H9 (cell line): Measurements from ENCODE around the gene GRAP2. TPM values are rescaled to one million over a fixed set of nuclear protein-coding genes. Genes with fewer than 3 reads are reported as not detected.

Experiments
- DNase-seq: peaks from one replicate; pipeline ENCODE4 v3.0.0-alpha.2; 2017
- H2AFZ ChIP-seq: one replicate; pipeline ENCODE4 v1.6.1; 2013; ENCODE audit warnings: mild to moderate bottlenecking, low read length, control low read depth, moderate library complexity
- H2AK5ac ChIP-seq: 2 replicates; pipeline ENCODE4 v1.6.1; 2013; ENCODE audit warnings: low read length, control low read depth, mixed read lengths; ENCODE audit not compliant: insufficient read length
- H2BK120ac ChIP-seq: one replicate; pipeline ENCODE4 v1.6.1; 2013; ENCODE audit warnings: low read depth, mild to moderate bottlenecking, low read length, control low read depth, inconsistent platforms; ENCODE audit not compliant: poor library complexity, severe bottlenecking
- H2BK12ac ChIP-seq: 2 replicates; pipeline ENCODE4 v1.6.1; 2013; ENCODE audit warnings: low read length, control low read depth, mixed read lengths, low read depth; ENCODE audit not compliant: insufficient read length
- H2BK15ac ChIP-seq: 2 replicates; pipeline ENCODE4 v1.6.1; 2013; ENCODE audit warnings: low read depth, low read length, control low read depth
- H2BK20ac ChIP-seq: one replicate; pipeline ENCODE4 v1.6.1; 2013; ENCODE audit warnings: low read depth, mild to moderate bottlenecking, low read length, control low read depth, inconsistent platforms; ENCODE audit not compliant: poor library complexity, severe bottlenecking
- H2BK5ac ChIP-seq: 2 replicates; pipeline ENCODE4 v1.6.1; 2013; ENCODE audit warnings: low read length, control low read depth, mixed read lengths; ENCODE audit not compliant: insufficient read length
- H3K14ac ChIP-seq: 2 replicates; pipeline ENCODE4 v1.6.1; 2013; ENCODE audit warnings: low read length, control low read depth; ENCODE audit not compliant: insufficient read depth
- H3K18ac ChIP-seq: 2 replicates; pipeline ENCODE4 v1.6.1; 2013; ENCODE audit warnings: low read depth, mild to moderate bottlenecking, mixed read lengths, low read length, control low read depth; ENCODE audit not compliant: insufficient read length
- H3K23ac ChIP-seq: 2 replicates; pipeline ENCODE4 v1.6.1; 2013; ENCODE audit warnings: low read length, control low read depth, mixed read lengths, low read depth; ENCODE audit not compliant: insufficient read length
- H3K23me2 ChIP-seq: 2 replicates; pipeline ENCODE4 v1.6.1; 2013; ENCODE audit warnings: low read depth, mild to moderate bottlenecking, mixed read lengths, low read length, control low read depth; ENCODE audit not compliant: insufficient read length, poor library complexity, severe bottlenecking
- H3K27ac ChIP-seq: 2 replicates; pipeline ENCODE4 v1.5.1; 2013; ENCODE audit warnings: low read length, control low read depth, mixed read lengths, low read depth; ENCODE audit not compliant: insufficient read length
- H3K27me3 ChIP-seq: 2 replicates; pipeline ENCODE4 v1.6.1; 2013; ENCODE audit warnings: low read length, control low read depth, inconsistent platforms; ENCODE audit not compliant: insufficient read depth
- H3K4ac ChIP-seq: 2 replicates; pipeline ENCODE4 v1.6.1; 2013; ENCODE audit warnings: low read depth, mild to moderate bottlenecking, control low read depth, inconsistent platforms, low read length, moderate library complexity
- H3K4me1 ChIP-seq: 2 replicates; pipeline ENCODE4 v1.6.1; 2013; ENCODE audit warnings: low read length, control low read depth, inconsistent platforms; ENCODE audit not compliant: insufficient read depth
- H3K4me2 ChIP-seq: 2 replicates; pipeline ENCODE4 v1.6.1; 2013; ENCODE audit warnings: low read length, control low read depth, mixed read lengths; ENCODE audit not compliant: insufficient read length, insufficient read depth
- H3K56ac ChIP-seq: 2 replicates; pipeline ENCODE4 v1.6.1; 2013; ENCODE audit warnings: low read depth, mild to moderate bottlenecking, mixed read lengths, low read length, control low read depth; ENCODE audit not compliant: insufficient read length
- H3K79me1 ChIP-seq: 2 replicates; pipeline ENCODE4 v1.6.1; 2013; ENCODE audit warnings: low read depth, mild to moderate bottlenecking, moderate library complexity, low read length, control low read depth, inconsistent platforms; ENCODE audit not compliant: insufficient read depth, poor library complexity, severe bottlenecking
- H3K79me2 ChIP-seq: 2 replicates; pipeline ENCODE4 v1.6.1; 2013; ENCODE audit warnings: low read length, control low read depth, inconsistent platforms; ENCODE audit not compliant: insufficient read depth
- H3K9ac ChIP-seq: 2 replicates; pipeline ENCODE4 v1.6.1; 2013; ENCODE audit warnings: low read length, control low read depth, mixed read lengths; ENCODE audit not compliant: insufficient read length; ENCODE audit errors: extremely low read depth
- H3K9me3 ChIP-seq: one replicate; pipeline ENCODE4 v1.6.1; 2013; ENCODE audit warnings: low read depth, low read length, inconsistent platforms; ENCODE audit not compliant: control insufficient read depth
- H3T11ph ChIP-seq: one replicate; pipeline ENCODE4 v1.6.1; 2013; ENCODE audit warnings: mild to moderate bottlenecking, low read length, control low read depth, inconsistent platforms
- H4K20me1 ChIP-seq: one replicate; pipeline ENCODE4 v1.6.1; 2013; ENCODE audit not compliant: control insufficient read depth, insufficient read length, insufficient read depth
- H4K5ac ChIP-seq: 2 replicates; pipeline ENCODE4 v1.6.1; 2013; ENCODE audit warnings: low read depth, mild to moderate bottlenecking, mixed read lengths, low read length, control low read depth; ENCODE audit not compliant: insufficient read length
- H4K8ac ChIP-seq: replicated peaks from 2 replicates; pipeline ENCODE4 v1.6.1; 2013; ENCODE audit warnings: low read length, control low read depth, mixed read lengths, low read depth; ENCODE audit not compliant: insufficient read length
- H4K91ac ChIP-seq: 2 replicates; pipeline ENCODE4 v1.6.1; 2013; ENCODE audit warnings: low read depth, mild to moderate bottlenecking, moderate library complexity, mixed read lengths, low read length, control low read depth; ENCODE audit not compliant: insufficient read length
- H3K27ac Mint-ChIP-seq, 3 experiments: 2 replicates in 2 of 3; 3 replicates in 1 of 3; pipeline ENCODE4 v1.8.0; 2020 to 2021; ENCODE audit warnings: mixed read lengths in 3 of 3, mild to moderate bottlenecking in 1 of 3, moderate library complexity in 1 of 3
- H3K27me3 Mint-ChIP-seq: 2 replicates; pipeline ENCODE4 v1.8.0; 2021; ENCODE audit warnings: low read depth, mild to moderate bottlenecking, moderate library complexity, mixed read lengths
- H3K36me3 Mint-ChIP-seq, 3 experiments: 2 replicates in 2 of 3; 3 replicates in 1 of 3; pipeline ENCODE4 v1.8.0; 2020 to 2021; ENCODE audit warnings: low read depth in 3 of 3, mixed read lengths in 3 of 3; ENCODE audit not compliant: insufficient read depth in 1 of 3
- H3K4me1 Mint-ChIP-seq, 2 experiments: 2 replicates each; pipeline ENCODE4 v1.8.0; 2020; ENCODE audit warnings: mixed read lengths in 2 of 2
- H3K4me3 Mint-ChIP-seq, 2 experiments: 2 replicates in 1 of 2; 3 replicates in 1 of 2; pipeline ENCODE4 v1.8.0; 2020 to 2021; ENCODE audit warnings: mild to moderate bottlenecking in 2 of 2, mixed read lengths in 2 of 2, moderate library complexity in 1 of 2
- H3K9me3 Mint-ChIP-seq, 2 experiments: 2 replicates in 1 of 2; 3 replicates in 1 of 2; pipeline ENCODE4 v1.8.0; 2020; ENCODE audit warnings: mild to moderate bottlenecking in 2 of 2, mixed read lengths in 2 of 2, moderate library complexity in 1 of 2
- CTCF ChIP-seq: fragments of 200-600 bp; sonication (generic); conservative IDR thresholded peaks from 3 replicates; pipeline ENCODE4 v1.8.0; 2021; ENCODE audit warnings: antibody characterized with exemption, mild to moderate bottlenecking
- WGBS: extraction: QIAGEN DNeasy Blood & Tissue Kit; methylation state at CpG from one replicate; pipeline ENCODE4 v1.1.7; 2013; ENCODE audit warnings: missing lambda C conversion rate, low lambda C conversion rate, mixed read lengths; ENCODE audit not compliant: insufficient read length; ENCODE audit errors: extremely low coverage; 5-methylcytosine and 5-hydroxymethylcytosine counted together
- total RNA-seq: library from RNA; stranded (reverse); gene quantifications from 2 replicates; pipeline ENCODE4 v1.2.1, GENCODE V29; 2021

Gene GRAP2
- total RNA-seq, 1 experiment from 2014 or later = not detected

- no peak overlapping the region for H2AK5ac ChIP-seq
- H3K56ac ChIP-seq = no peak overlapping the region
- no peak for TF ChIP-seq CTCF
- no peak overlapping the region for H3K27ac Mint-ChIP-seq
- no peaks in the 10 kb centered on the region for H3K36me3 Mint-ChIP-seq
- H3K27ac ChIP-seq = no peak overlapping the region
- no peak overlapping the region for H2AFZ ChIP-seq
- H3K27me3 Mint-ChIP-seq = peaks cover 7% of the 10 kb centered on the region
- no peak for DNase-seq
- no peak overlapping the region for H2BK20ac ChIP-seq
- no peak overlapping the region for H2BK12ac ChIP-seq
- no peak overlapping the region for H3K4me3 Mint-ChIP-seq
- H3K9ac ChIP-seq = no peak overlapping the region
- H3T11ph ChIP-seq = no peak overlapping the region
- H3K23me2 ChIP-seq = no peaks in the 10 kb centered on the region
- no peaks in the 10 kb centered on the region for H3K79me2 ChIP-seq
- H3K27me3 ChIP-seq = no peaks in the 10 kb centered on the region
- no CpG with 5 or more reads among the region's 5 CpGs for WGBS
- no peak overlapping the region for H2BK15ac ChIP-seq
- no peak overlapping the region for H2BK5ac ChIP-seq
- H4K20me1 ChIP-seq = no peaks in the 10 kb centered on the region
- no peak overlapping the region for H3K4me2 ChIP-seq
- no peak overlapping the region for H3K18ac ChIP-seq
- H3K4me1 Mint-ChIP-seq = peaks cover 10 to 24% of the 10 kb centered on the region in 2 experiments
- no peak overlapping the region for H3K23ac ChIP-seq
- no peaks in the 10 kb centered on the region for H3K4me1 ChIP-seq
- no peaks in the 10 kb centered on the region for H3K79me1 ChIP-seq
- H3K9me3 Mint-ChIP-seq = no peaks in the 10 kb centered on the region
- H4K91ac ChIP-seq = no peak overlapping the region
- H2BK120ac ChIP-seq = no peak overlapping the region
- H3K14ac ChIP-seq = no peak overlapping the region
- H4K8ac ChIP-seq = no peak overlapping the region
- no peaks in the 10 kb centered on the region for H3K9me3 ChIP-seq
- H4K5ac ChIP-seq = no peak overlapping the region
- H3K4ac ChIP-seq = no peak overlapping the region
Measured at GRCh38 chr22:39908737-39909136, 7.9 kb downstream of the GRAP2 start.
